GM12892 (cell line): ENCODE data around the gene PCBP2.

ENCODE experiments used
- POLR2A ChIP-seq: IDR thresholded peaks from 2 replicates; pipeline ENCODE4 v1.6.1; 2011; ENCODE audit warnings: low read depth, low read length, control low read depth
- POLR2AphosphoS5 ChIP-seq: IDR thresholded peaks from 2 replicates; pipeline ENCODE4 v1.6.1; 2011; ENCODE audit warnings: low read depth, low read length, control low read depth
- TAF1 ChIP-seq: IDR thresholded peaks from 2 replicates; pipeline ENCODE4 v1.6.1; 2011; ENCODE audit warnings: low read depth, mild to moderate bottlenecking, control low read depth, low read length, borderline replicate concordance

DNA sequence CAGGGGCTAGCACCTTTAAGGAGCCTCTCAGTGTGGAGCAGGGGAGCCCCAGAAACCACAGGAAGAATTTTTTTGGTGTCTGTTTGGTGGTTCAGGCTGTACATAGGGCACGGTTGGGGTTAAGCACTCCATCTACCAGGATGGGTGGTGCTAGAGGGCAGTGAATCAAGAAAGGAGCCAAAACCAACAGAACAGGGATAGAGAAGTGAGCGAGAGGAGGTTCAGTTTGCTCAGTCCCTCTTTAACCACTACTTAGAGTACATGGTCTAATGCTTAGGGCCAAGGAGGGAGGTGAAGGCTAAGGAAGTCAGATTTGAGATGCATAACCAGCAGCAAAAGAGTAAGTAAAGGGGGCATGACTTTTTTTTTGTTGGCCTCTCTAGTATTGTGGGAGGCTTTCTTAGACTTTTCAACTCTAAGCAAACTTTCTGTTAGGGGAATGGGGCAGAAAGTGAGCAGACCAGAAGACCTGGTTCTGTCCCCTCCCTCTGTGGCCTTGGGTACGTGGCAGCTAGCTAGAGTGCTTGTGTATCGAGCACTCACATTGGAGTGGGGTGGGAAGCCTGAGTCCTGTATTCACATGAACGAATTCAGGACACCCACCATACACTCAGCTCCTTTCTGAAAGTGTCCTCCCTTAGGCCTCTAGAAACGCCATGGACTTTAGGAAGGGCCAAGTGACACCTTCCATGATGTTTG, 62.0 kb downstream of the PCBP2 start:
- no peak for TF ChIP-seq POLR2AphosphoS5
- no peak for TF ChIP-seq TAF1
- no peak for TF ChIP-seq POLR2A
